HepG2 (cell line): Measurements from ENCODE around the gene KIF15. TPM values are rescaled to one million over a fixed set of nuclear protein-coding genes. Genes with fewer than 3 reads are reported as not detected.

Experiments
- AGO1 ChIP-seq: fragments of 200-400 bp; formaldehyde crosslinking; IDR thresholded peaks from 2 replicates; pipeline ENCODE4 v1.6.1; 2017; ENCODE audit warnings: mild to moderate bottlenecking, low read depth, low read length, moderate library complexity; ENCODE audit not compliant: poor library complexity, severe bottlenecking
- FIP1L1 ChIP-seq: fragments of 200-400 bp; formaldehyde crosslinking; IDR thresholded peaks from 2 replicates; pipeline ENCODE4 v1.6.1; 2018; ENCODE audit warnings: low read depth, mild to moderate bottlenecking, low read length, moderate library complexity, borderline replicate concordance; ENCODE audit not compliant: insufficient read depth
- JUNB ChIP-seq: sonication (generic); formaldehyde crosslinking; IDR thresholded peaks from 2 replicates; pipeline ENCODE4 v1.8.0; 2022; ENCODE audit warnings: missing genetic modification reagents, mild to moderate bottlenecking, borderline replicate concordance
- NAIF1 ChIP-seq: sonication (generic); formaldehyde crosslinking; IDR thresholded peaks from 2 replicates; pipeline ENCODE4 v1.5.0; 2020; ENCODE audit warnings: mild to moderate bottlenecking, missing genetic modification reagents, borderline replicate concordance
- PBX3 ChIP-seq: sonication (generic); formaldehyde crosslinking; IDR thresholded peaks from 2 replicates; pipeline ENCODE4 v1.8.1; 2023; ENCODE audit warnings: missing genetic modification reagents, inconsistent platforms, borderline replicate concordance
- POGK ChIP-seq: sonication (generic); formaldehyde crosslinking; conservative IDR thresholded peaks from 2 replicates; pipeline ENCODE4 v1.8.0; 2022; ENCODE audit warnings: mild to moderate bottlenecking, moderate library complexity, missing genetic modification reagents
- PRDM10 ChIP-seq: sonication (generic); formaldehyde crosslinking; IDR thresholded peaks from 2 replicates; pipeline ENCODE4 v1.4.0; 2020; ENCODE audit warnings: low read depth, missing genetic modification reagents
- RCOR2 ChIP-seq: IDR thresholded peaks from 2 replicates; pipeline ENCODE4 v1.6.1; 2016; ENCODE audit warnings: missing biosample characterization, missing genetic modification reagents
- RELA ChIP-seq: sonication (generic); formaldehyde crosslinking; IDR thresholded peaks from 2 replicates; pipeline ENCODE4 v1.4.0; 2020; ENCODE audit warnings: missing genetic modification reagents
- REPIN1 ChIP-seq: sonication (generic); formaldehyde crosslinking; IDR thresholded peaks from 2 replicates; pipeline ENCODE4 v1.8.0; 2022; ENCODE audit warnings: missing genetic modification reagents, low read depth, mild to moderate bottlenecking, borderline replicate concordance
- RORA ChIP-seq: sonication (generic); formaldehyde crosslinking; IDR thresholded peaks from 2 replicates; pipeline ENCODE4 v1.5.0; 2020; ENCODE audit warnings: mild to moderate bottlenecking, missing genetic modification reagents, moderate library complexity
- SMAD3 ChIP-seq: sonication (generic); formaldehyde crosslinking; IDR thresholded peaks from 2 replicates; pipeline ENCODE4 v1.4.0; 2020; ENCODE audit warnings: missing genetic modification reagents
- SP4 ChIP-seq: sonication (generic); formaldehyde crosslinking; IDR thresholded peaks from 2 replicates; pipeline ENCODE4 v1.8.1; 2023; ENCODE audit warnings: mild to moderate bottlenecking, missing genetic modification reagents
- TOE1 ChIP-seq: sonication (generic); formaldehyde crosslinking; IDR thresholded peaks from 2 replicates; pipeline ENCODE4 v1.4.0; 2020; ENCODE audit warnings: mild to moderate bottlenecking, missing genetic modification reagents
- ZBTB38 ChIP-seq: sonication (generic); formaldehyde crosslinking; IDR thresholded peaks from 2 replicates; pipeline ENCODE4 v1.5.1; 2020; ENCODE audit warnings: mild to moderate bottlenecking, missing genetic modification reagents
- ZNF136 ChIP-seq: sonication (generic); formaldehyde crosslinking; IDR thresholded peaks from 2 replicates; pipeline ENCODE4 v1.8.1; 2022; ENCODE audit warnings: low read depth, mild to moderate bottlenecking, moderate library complexity, missing genetic modification reagents
- ZNF496 ChIP-seq: sonication (generic); formaldehyde crosslinking; IDR thresholded peaks from 2 replicates; pipeline ENCODE4 v1.8.1; 2023; ENCODE audit warnings: mild to moderate bottlenecking, moderate library complexity, missing genetic modification reagents; ENCODE audit not compliant: insufficient replicate concordance
- ZNF841 ChIP-seq: sonication (generic); formaldehyde crosslinking; IDR thresholded peaks from 2 replicates; pipeline ENCODE4 v1.8.1; 2023; ENCODE audit warnings: missing genetic modification reagents, borderline replicate concordance
- polyA plus RNA-seq, 8 experiments: library from polyadenylated mRNA; depleted of rRNA in 3 of 8; stranded (reverse) in 7 of 8; unstranded in 1 of 8; fragments of >200 nt; fragmentation: Illumina TruSeq in 4 of 8; extraction: Trizol in 4 of 8; gene quantifications; 2 replicates each; pipeline versions ENCODE4 v1.2.1 to v1.2.3, GENCODE V29; 2011 to 2016; ENCODE audit warnings: low read depth in 4 of 8, missing spikeins in 1 of 8, mixed read lengths in 1 of 8; ENCODE audit not compliant: insufficient read depth in 1 of 8
- total RNA-seq, 5 experiments: library from RNA; depleted of rRNA; stranded (reverse); fragments of >200 nt; fragmentation: Illumina TruSeq; extraction: Trizol; gene quantifications; 2 replicates each; pipeline ENCODE4 v1.2.3, GENCODE V29; 2016; ENCODE audit warnings: low read depth in 1 of 5
- TF ChIP-seq, protein P1 (sequence below): sonication (generic); formaldehyde crosslinking; IDR thresholded peaks from 2 replicates; pipeline ENCODE4 v1.5.0; 2020; ENCODE audit warnings: mild to moderate bottlenecking, missing genetic modification reagents

Gene KIF15
- total and polyA plus RNA-seq, 2 of the 13 experiments (the other 11 are each of a cell fraction or from before 2014, with no cell fraction given) = 4.8 to 33.8 TPM

DNA sequence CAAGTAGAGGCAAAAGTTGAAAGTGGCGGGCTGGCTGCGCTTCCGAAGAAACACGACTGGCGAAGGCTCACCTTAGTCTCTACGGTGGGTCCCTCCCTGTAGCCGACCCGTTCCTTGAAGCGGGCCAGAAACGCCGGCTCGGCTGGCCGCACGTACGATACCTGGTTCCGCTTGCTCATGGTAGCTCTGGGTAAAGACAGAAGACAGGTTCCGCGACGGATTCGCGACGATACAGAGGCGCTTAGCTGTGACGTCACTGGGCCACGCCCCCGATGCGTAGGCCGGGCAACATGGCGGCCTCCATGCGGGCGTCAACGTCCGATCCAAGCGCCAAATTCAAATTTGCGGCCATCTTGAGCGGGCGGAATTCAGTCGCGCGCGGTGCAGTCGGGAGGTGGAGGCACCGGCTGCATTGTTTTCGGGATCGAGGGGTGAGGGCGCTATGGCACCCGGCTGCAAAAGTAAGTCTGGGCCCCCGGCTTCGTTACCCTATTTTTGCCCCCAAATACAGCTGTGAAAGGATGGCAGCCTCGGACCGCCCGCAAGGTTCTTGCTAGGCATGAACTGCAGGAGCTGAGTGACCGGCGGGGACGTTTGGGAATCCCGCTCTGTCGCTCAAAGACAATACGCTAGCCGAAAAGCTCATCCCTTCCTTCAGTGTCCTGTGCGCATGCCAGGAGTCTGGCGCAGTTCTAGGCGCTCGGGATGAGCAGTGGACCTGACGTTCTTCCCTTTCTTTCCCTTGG is at the start of gene KIF15, which contains the start of gene KIAA1143 (continued):
- TF ChIP-seq TOE1 (no peak; the same call in 1 of the 2 replicates), SMAD3 (CRISPR knock-in tag) (peak; percentile 88), ZNF136 (no peak), RCOR2 (CRISPR knock-in tag) (0 out of 2 replicates have a peak, but pooled peaks have one; percentile 28), NAIF1 (CRISPR knock-in tag) (no peak), PRDM10 (peak; percentile 26; the same call in 1 of the 2 replicates), SP4 (CRISPR knock-in tag) (peak; percentile 96), REPIN1 (peak; percentile 73; the same call in 1 of the 2 replicates), PBX3 (no peak), ZNF496 (no peak), AGO1 (no peak), RELA (CRISPR knock-in tag) (peak; percentile 36; the same call in 1 of the 2 replicates), ZNF841 (CRISPR knock-in tag) (no peak), JUNB (CRISPR knock-in tag) (peak; percentile 33; the same call in 1 of the 2 replicates), ZBTB38 (CRISPR knock-in tag) (peak; percentile 70), POGK (CRISPR knock-in tag) (peak; percentile 89; the same call in 1 of the 2 replicates), FIP1L1 (no peak), RORA (CRISPR knock-in tag) (no peak)
- TF ChIP-seq, protein P1, sequence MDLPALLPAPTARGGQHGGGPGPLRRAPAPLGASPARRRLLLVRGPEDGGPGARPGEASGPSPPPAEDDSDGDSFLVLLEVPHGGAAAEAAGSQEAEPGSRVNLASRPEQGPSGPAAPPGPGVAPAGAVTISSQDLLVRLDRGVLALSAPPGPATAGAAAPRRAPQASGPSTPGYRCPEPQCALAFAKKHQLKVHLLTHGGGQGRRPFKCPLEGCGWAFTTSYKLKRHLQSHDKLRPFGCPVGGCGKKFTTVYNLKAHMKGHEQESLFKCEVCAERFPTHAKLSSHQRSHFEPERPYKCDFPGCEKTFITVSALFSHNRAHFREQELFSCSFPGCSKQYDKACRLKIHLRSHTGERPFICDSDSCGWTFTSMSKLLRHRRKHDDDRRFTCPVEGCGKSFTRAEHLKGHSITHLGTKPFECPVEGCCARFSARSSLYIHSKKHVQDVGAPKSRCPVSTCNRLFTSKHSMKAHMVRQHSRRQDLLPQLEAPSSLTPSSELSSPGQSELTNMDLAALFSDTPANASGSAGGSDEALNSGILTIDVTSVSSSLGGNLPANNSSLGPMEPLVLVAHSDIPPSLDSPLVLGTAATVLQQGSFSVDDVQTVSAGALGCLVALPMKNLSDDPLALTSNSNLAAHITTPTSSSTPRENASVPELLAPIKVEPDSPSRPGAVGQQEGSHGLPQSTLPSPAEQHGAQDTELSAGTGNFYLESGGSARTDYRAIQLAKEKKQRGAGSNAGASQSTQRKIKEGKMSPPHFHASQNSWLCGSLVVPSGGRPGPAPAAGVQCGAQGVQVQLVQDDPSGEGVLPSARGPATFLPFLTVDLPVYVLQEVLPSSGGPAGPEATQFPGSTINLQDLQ (CRISPR knock-in tag) = 0 out of 2 replicates have a peak, but pooled peaks have one; percentile 31
